NCI-H146 (cell line): Measurements from ENCODE around the gene FAAH.
"Not testable (repeated sequence)": the region's sequence is repeated elsewhere in the genome, so short reads cannot be mapped to it uniquely, and the experiment has no call there.

Experiments
- DNase-seq: peaks from one replicate; lab custom pipeline; 2025; lab: John Stamatoyannopoulos, UW

Gene FAAH

GRCh38 chr1:46394108-46394871, at the start of gene FAAH:
Gene FAAH, plus strand, starts transcription at chr1:46394317. Its CDS starts 32 bp downstream, at chr1:46394349.
- DNase-seq: peak; percentile 64

DNA sequence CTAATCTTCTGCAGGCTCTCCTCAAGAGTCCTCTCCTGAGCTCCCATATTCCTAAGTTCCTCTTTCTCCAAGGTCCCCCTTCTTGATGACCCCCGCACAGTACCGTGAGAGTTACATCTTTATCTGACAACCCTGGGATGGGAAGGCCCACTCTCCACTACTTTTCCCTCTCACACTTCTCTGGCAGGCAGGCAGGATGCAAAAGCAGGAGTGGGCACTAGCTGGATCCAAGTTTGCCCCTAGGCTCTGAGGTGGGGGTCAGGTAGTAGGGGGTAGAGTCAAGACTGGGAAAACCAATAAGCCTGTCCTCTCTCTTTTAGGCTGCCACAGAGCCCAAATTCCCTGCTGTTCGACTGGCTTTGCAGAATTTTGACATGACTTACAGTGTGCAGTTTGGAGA, 49.6 kb upstream of the FAAH start:
- DNase-seq: no peak

GRCh38 chr1:46345281-46345680, 48.8 kb upstream of the FAAH start:
- no peak for DNase-seq

GRCh38 chr1:46352363-46352762, 41.8 kb upstream of the FAAH start:
- DNase-seq: no peak

DNA sequence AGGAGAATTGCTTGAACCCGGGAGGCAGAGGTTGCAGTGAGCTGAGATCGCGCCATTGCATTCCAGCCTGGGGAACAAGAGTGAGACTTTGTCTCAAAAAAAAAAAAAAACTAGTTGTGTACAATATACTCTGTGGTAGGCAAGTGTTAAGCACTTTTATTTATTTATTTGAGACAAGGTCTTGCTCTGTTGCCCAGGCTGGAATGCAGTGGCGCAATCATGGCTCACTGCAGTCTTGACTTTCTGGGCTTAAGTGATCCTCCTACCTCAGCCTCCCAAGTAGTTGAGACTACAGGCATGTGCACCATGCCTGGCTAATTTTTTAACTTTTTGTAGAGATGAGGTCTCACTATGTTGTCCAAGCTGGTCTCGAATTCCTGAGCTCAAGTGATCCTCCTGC, 38.2 kb upstream of the FAAH start:
- not testable (repeated sequence) for DNase-seq

GRCh38 chr1:46362158-46362557, 32.0 kb upstream of the FAAH start:
- DNase-seq: no peak

DNA sequence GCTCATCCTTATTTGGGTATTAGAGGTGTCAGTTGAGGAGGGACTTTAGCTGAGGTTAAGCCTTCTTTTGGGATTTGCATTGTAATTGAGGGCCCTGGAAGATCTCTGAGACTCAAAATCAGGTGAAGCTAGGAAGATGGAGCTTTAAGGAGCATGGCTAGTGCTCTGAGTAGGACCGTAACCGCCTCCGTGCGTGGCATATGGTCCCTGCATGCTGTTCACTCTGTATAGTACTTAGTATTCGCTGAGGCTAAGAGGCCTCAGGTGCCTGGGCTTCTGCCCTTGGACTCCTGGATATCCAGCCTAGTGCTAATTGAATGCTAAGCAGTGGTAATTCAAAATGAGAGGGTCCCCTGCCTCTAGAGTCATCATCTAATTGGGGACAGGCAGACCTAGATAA, 31.0 kb upstream of the FAAH start:
- no peak for DNase-seq

GRCh38 chr1:46364612-46365011, 29.5 kb upstream of the FAAH start:
- DNase-seq: peak; percentile 8

- not testable (repeated sequence) for DNase-seq
Measured at GRCh38 chr1:46365796-46366195, 28.3 kb upstream of the FAAH start.

GRCh38 chr1:46367072-46367471, 27.0 kb upstream of the FAAH start:
- no peak for DNase-seq

- DNase-seq: not testable (repeated sequence)
Measured at GRCh38 chr1:46367701-46368100, 26.4 kb upstream of the FAAH start.

DNA sequence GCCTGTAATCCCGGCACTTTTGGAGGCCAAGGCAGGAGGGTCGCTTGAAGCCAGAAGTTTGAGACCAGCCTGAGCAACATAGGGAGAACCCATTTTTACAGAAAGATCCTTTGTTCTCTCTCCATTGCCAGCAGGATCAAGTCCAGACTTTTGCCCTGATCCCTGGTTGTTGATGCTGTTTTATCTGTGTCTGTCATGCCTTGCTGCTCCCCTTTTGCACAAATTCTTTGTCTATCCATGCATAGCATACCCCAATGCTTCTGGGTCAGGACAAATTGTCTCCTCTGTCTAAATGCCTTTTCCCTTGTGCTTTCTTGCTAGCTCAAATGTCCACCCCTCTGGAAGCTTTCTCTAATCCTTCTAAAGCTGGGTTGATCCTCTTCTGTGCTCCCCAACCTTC, 25.3 kb upstream of the FAAH start:
- DNase-seq: no peak

- no peak for DNase-seq
Measured at GRCh38 chr1:46369542-46370213, 24.4 kb upstream of the FAAH start.

GRCh38 chr1:46370214-46370633, 23.9 kb upstream of the FAAH start:
- no peak for DNase-seq

GRCh38 chr1:46372431-46372830, 21.7 kb upstream of the FAAH start:
- DNase-seq: no peak

GRCh38 chr1:46379996-46380395, 14.1 kb upstream of the FAAH start:
- no peak for DNase-seq

GRCh38 chr1:46380508-46380907, 13.6 kb upstream of the FAAH start:
- no peak for DNase-seq

DNA sequence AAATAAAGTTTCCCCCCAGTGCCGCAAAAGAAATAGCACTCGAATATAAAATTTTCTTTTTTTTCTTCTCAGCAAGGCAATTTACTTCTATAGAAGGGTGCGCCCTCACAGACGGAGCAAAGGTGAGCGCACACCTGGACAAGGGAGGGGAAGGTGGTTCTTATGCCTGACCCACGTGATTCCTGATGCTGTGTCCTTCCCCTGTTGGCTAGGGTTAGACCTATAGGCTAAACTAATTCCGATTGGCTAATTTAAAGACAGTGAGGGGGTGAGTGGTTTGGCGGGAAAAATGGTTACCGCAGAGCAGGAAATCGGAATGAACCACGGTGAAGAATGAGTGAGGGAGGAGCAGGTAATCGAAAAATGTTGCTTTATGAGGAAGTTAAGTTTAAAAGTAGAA, 607 bp upstream of the FAAH start:
- DNase-seq: no peak

- peak; percentile 40 for DNase-seq
Measured at GRCh38 chr1:46394872-46395465, 852 bp downstream of the FAAH start.

GRCh38 chr1:46396441-46397398, 2.6 kb downstream of the FAAH start:
- peak; percentile 55 for DNase-seq

GRCh38 chr1:46399307-46399706, 5.2 kb downstream of the FAAH start:
- DNase-seq: peak; percentile 11

DNA sequence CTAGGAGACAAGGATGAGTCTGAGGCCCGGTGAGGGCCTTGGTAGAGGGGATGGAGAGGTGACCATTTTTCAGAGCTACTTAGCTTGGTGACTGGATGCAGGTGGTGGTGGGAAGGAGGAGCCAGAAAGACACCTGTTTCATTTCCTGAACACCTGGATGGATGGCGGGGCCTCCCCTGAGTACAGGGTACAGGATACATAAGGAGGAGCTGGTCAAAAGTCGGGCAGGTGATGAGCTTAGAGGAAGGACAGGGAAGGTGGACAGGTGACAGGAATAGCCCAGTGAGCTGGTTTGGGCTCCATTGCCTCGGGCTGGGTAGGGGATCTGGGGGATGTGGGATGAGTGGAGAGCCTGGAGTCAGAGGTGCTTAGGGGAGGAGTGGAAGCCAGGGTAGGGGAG, 6.3 kb downstream of the FAAH start:
- DNase-seq: peak; percentile 95
